Measurements from ENCODE around the gene GAPVD1.
A peak's percentile ranks its signal among the peaks of the same experiment; 100 is the strongest.
"Not testable (repeated sequence)": the region's sequence is repeated elsewhere in the genome, so short reads cannot be mapped to it uniquely, and the experiment has no call there.

Gene GAPVD1

GRCh38 chr9:125261501-125262293 is at the start of gene GAPVD1:
Gene GAPVD1, plus strand, starts transcription at chr9:125261826. Its CDS starts 37,096 bp downstream, at chr9:125298922.
- DNase-seq, result peak; percentile 88

GRCh38 chr9:125214186-125214585 is 47.4 kb upstream of the GAPVD1 start:
- DNase-seq, result no peak

GRCh38 chr9:125218621-125219020 is 43.0 kb upstream of the GAPVD1 start:
- no peak for DNase-seq

GRCh38 chr9:125224858-125225257 is 36.8 kb upstream of the GAPVD1 start:
- not testable (repeated sequence) for DNase-seq

- no peak for DNase-seq
Measured at GRCh38 chr9:125227761-125228160, 33.9 kb upstream of the GAPVD1 start.

GRCh38 chr9:125233678-125234077 is 27.9 kb upstream of the GAPVD1 start:
- no peak for DNase-seq

- DNase-seq, result not testable (repeated sequence)
Measured at GRCh38 chr9:125234099-125234498, 27.5 kb upstream of the GAPVD1 start.

- DNase-seq, result no peak
Measured at GRCh38 chr9:125235804-125236519, 25.7 kb upstream of the GAPVD1 start.

- not testable (repeated sequence) for DNase-seq
Measured at GRCh38 chr9:125236520-125237159, 25.0 kb upstream of the GAPVD1 start.

GRCh38 chr9:125238127-125238914 is 23.3 kb upstream of the GAPVD1 start:
- no peak for DNase-seq

GRCh38 chr9:125238915-125239446 is 22.6 kb upstream of the GAPVD1 start:
- no peak for DNase-seq

GRCh38 chr9:125239631-125240597 is 21.7 kb upstream of the GAPVD1 start:
- DNase-seq, result no peak

GRCh38 chr9:125240649-125240999 is 21.0 kb upstream of the GAPVD1 start:
- DNase-seq, result peak; percentile 44

- peak; percentile 100 for DNase-seq
Measured at GRCh38 chr9:125241000-125241862, 20.4 kb upstream of the GAPVD1 start, which contains the start of gene HSPA5. Gene HSPA5, minus strand, starts transcription at chr9:125241343. Its CDS starts 217 bp downstream, at chr9:125241126.

- DNase-seq, result no peak
Measured at GRCh38 chr9:125241863-125242739, 19.5 kb upstream of the GAPVD1 start.

GRCh38 chr9:125243792-125244260 is 17.8 kb upstream of the GAPVD1 start:
- DNase-seq, result no peak

- no peak for DNase-seq
Measured at GRCh38 chr9:125246261-125246667, 15.4 kb upstream of the GAPVD1 start.

GRCh38 chr9:125254231-125254630 is 7.4 kb upstream of the GAPVD1 start:
- DNase-seq, result no peak

GRCh38 chr9:125255781-125256391 is 5.7 kb upstream of the GAPVD1 start:
- DNase-seq, result no peak
